HG03521 (cell line): ENCODE results near the gene BARX1.
"Not testable (repeated sequence)": the region's sequence is repeated elsewhere in the genome, so short reads cannot be mapped to it uniquely, and the experiment has no call there.

Experiments
- ATAC-seq: cut with Tn5 transposase; IDR thresholded peaks from one replicate; pipeline ENCODE4 v1.9.1; 2021; ENCODE audit warnings: mild to moderate bottlenecking, moderate library complexity; ENCODE audit not compliant: unreplicated experiment

Gene BARX1

DNA sequence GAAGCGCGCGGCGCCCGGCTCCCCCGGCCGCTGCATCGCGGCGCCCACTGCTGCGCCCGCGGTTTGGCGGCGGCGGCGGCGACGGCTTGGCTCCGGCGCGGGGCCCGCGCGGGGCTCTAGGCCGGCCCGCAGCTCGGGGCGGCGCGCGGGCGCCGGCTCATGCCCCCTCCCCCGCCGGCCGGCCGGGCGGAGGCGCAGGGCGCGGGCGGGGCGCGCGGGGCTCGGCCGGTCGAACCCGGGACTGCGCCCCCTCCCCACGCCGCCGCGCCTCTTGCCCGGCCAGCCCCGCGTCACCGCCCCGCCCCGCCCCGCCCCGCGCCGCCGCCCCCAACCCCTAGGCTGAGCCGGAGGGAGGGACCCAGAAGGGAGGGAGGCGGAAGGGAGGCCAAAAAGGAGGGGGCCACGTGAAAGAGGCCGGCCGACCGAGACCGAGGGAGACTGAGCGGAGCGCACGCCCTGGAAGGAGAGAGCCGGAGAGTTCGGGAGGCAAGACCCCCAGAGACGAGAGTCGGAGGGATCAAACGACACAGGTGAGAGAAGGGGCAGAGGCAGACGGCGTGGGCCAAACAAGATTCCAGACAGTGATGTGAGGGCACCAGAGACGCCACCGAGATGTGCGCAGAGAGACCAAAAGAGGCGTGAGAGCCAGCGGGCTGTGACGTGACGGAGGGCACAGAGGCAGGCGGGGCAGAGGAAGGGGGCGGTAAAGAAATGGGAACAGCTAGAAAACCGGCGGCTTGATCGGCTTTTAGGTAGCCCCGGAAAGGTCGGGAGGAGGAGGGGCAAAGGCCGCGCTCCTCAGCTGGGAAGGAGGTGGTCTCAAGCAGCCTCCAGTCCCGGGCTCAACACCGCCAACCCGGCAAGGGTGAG, at the start of gene BARX1:
Gene BARX1 (minus strand): TSS at position 245 of the 870 bp plus-strand sequence. CDS start 209 bp downstream, at position 36.
- ATAC-seq: no peak

DNA sequence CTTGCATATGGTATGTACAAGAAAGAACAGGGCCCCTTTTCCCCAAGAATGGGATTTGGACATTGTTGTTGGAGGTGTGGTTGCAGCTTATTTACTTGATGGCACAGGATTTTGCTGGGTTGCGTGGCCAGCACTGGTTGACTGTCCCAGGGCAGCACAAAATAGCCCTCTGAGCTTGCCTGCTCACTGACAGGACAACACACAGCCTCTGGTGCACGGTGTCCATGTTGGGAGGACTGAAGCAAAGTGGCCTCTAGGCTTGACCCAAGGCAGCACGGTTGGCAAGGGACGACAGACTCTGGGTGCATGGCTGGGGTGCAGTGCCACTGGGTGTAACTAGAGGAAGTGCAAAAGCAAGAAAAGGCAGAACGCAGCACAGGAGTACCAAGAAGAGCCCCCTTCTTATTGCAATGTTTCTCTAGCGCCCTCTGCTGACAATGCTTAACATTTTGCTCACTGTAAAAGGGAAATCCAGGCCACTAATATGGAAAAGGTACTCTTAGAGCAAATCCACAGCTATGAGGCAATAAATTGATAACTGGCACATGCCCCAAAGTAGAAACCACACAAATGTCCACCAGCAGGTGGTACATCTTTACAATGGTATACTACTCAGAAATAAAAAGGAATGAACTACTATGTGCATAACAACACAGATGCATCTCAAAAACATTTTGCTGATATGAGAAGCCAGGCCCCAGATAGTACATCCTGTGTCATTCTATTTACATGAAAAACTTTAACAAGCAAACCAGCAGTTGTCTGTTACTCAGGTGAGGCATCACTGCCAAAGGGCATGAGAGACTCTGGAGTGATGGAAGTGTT, 47.4 kb upstream of the BARX1 start:
- no peak for ATAC-seq

DNA sequence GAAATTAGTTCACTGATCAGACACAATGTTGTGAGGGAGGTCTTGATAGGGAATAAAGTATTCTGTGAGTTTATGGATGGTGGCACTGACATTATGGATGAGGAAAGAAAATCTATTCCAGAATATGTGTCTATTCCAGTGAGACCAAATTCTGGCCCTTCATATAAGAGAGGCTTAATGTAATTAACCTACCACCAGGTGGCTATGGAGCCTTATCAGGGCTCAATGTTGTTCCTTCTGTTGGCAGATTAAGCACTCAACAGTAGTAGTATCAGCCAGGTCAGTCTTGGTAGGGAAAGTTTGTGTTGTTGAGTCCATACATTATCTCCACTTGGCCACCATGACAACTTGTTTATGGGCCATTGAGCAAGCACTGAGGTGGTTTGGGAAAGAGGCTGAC, 41.7 kb upstream of the BARX1 start:
- no peak for ATAC-seq

- no peak for ATAC-seq
Observed at GRCh38 chr9:93996367-93996766, 41.2 kb upstream of the BARX1 start.

DNA sequence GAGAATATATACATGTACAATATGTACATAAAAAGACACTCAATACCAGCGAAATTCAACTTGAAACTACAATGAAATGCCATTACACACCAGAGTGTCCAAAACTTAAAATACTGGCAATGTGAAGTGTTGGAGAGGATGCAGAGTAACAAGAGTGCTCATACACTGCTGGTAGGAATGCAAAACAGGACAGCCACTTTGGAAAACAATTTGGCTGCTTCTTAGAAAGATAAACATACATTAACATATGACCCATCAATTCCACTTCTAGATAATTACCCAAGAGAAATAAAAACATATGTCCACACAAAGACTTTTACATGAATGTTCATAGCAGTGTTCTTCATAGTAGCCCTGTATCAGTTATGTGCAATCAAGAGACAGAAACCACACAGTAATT, 39.4 kb upstream of the BARX1 start:
- ATAC-seq: no peak

- no peak for ATAC-seq
Observed at GRCh38 chr9:93994132-93994531, 39.0 kb upstream of the BARX1 start.

- no peak for ATAC-seq
Observed at GRCh38 chr9:93992830-93993229, 37.7 kb upstream of the BARX1 start.

GRCh38 chr9:93990448-93990847, 35.3 kb upstream of the BARX1 start:
- no peak for ATAC-seq

- no peak for ATAC-seq
Observed at GRCh38 chr9:93988056-93988455, 32.9 kb upstream of the BARX1 start.

GRCh38 chr9:93984860-93985259, 29.7 kb upstream of the BARX1 start:
- ATAC-seq: no peak

- no peak for ATAC-seq
Observed at GRCh38 chr9:93983875-93984274, 28.7 kb upstream of the BARX1 start.

GRCh38 chr9:93979721-93980120, 24.6 kb upstream of the BARX1 start:
- ATAC-seq: no peak

DNA sequence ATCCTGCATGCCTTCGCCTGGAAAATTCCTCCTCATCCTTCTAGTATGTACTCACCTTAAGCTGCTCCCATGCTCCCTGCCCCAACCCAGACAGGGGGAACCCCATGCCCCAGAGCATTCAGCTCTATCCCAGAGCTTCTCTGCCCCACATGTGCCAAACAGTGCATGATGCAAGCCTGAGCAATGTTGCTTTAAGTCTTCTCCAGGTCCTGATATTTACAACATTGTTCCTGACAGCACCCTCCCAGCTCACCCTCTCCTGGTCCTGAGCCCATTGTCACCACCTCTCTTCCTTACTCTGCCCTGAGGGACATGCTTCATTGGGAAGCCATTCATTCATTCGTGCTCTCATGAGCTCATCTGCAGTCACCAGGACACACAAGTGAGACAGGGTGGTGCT, 23.4 kb upstream of the BARX1 start:
- ATAC-seq: no peak

GRCh38 chr9:93976973-93977372, 21.8 kb upstream of the BARX1 start:
- ATAC-seq: no peak

DNA sequence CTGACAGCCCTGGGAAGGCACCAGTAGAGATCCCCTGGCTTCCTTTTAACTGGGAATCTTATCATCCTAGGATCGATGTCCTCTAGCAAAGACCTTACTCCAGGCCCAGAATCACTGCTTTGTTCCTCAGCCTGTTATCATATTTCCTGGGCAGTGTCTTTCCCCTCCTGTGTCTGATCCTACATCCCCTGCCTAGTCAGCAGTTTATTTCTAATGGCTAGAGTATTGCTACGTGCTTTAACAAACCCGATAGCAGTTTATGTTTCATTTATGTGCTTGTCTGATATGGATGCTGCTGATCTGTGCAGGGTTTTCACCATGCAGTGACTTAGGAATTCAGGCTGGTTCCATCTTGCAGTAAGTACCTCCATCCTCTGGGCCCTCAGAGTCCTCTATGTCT, 20.9 kb upstream of the BARX1 start:
- ATAC-seq: no peak

- ATAC-seq: no peak
Observed at GRCh38 chr9:93975262-93975661, 20.1 kb upstream of the BARX1 start.

GRCh38 chr9:93974151-93974550, 19.0 kb upstream of the BARX1 start:
- ATAC-seq: no peak

DNA sequence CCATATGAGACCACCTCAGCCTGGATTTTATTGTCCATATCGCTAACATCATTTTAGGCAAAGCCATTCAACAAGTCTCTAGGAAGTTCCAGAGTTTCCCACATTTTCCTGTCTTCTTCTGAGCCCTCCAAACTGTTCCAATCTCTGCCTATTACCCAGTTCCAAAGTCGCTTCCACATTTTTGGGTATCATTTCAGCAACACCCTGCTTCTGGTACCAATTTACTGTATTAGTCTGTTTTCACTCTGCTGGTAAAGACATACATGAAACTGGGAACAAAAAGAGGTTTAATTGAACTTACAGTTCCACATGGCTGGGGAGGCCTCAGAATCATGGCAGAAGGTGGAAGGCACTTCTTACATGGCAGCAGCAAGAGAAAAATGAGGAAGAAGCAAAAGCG, 17.5 kb upstream of the BARX1 start:
- not testable (repeated sequence) for ATAC-seq

DNA sequence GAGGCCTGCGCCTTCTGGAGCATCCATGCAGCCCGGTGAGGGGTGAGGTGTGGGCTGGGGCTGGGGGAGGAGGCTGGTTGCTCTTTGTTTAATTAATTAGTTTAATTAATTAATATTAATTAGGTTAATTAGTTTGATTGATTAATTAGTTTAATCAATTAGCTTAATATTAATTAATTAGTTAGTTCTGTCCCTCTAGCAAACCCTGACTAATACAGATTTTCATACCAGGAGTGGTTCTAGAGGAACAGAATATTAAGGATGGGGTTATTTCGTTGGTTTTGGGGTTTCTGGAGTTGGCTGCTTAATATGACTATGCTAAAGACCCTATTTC, 14.1 kb upstream of the BARX1 start:
- no peak for ATAC-seq

DNA sequence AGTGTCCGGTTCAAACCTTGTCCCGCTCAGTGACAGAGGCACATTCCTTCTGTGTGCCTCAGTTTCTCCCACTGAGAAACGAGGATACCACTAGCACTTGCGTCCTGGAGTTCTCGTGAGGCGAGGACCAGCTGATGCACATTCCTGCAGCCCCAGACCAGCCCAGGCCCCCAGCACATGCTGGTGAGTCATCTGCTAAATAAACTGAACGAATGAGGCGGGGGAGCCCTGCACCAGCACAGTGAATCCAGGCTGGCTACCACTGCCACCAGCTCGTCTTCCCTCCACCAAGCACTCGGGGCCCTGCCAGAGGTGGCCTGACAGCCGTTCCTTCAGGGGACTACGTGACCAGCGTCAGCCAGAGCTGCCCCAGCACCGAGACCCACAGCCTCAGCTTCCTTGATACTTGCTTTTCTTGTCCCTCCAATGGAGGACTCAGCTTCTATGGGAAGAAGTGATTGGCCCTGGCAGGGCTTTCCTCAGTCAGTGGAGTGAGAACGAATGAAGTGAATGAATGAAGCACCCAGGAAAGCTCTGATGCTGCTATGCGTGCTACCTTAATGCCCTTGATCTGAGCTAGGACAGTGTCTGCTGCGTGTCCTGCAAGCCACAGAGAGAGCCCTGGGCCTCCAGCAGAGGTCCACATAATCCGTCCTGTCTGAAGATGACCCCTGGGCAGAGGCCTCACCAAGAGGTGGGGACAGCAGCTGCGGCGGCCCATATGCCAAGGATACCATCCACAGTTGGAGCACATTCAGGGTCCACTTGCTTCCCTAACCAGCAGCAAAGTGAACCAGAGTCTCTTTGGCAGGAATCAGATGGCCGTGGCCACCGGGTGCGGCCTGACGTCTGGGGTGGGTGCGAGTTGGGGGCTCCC, 13.5 kb upstream of the BARX1 start:
- no peak for ATAC-seq
